Small intestine (tissue), 7 donors: ENCODE results near the gene CCDC57. TPM values are rescaled to one million over a fixed set of nuclear protein-coding genes. Genes with fewer than 3 reads are reported as not detected.
A peak's percentile ranks its signal among the peaks of the same experiment; 100 is the strongest.

Experiments
- DNase-seq, 2 donors: peaks; one replicate each; pipeline versions ENCODE4 v3.0.0 to v3.0.0-alpha.2; 2013
- FAIRE-seq: peaks from 2 replicates; lab custom pipeline; 2012; peaks lifted over from hg19 to GRCh38; lab: Jason Lieb, UNC
- H3K27ac ChIP-seq, 3 donors: one replicate each; pipeline ENCODE4 v1.5.1; 2013; ENCODE audit warnings: low read length in 2 of 3, mild to moderate bottlenecking in 2 of 3, control low read depth in 1 of 3, inconsistent platforms in 1 of 3, low read depth in 1 of 3, moderate library complexity in 1 of 3
- H3K27me3 ChIP-seq, 3 donors: one replicate each; pipeline ENCODE4 v1.6.1; 2013; ENCODE audit warnings: low read length in 3 of 3, inconsistent platforms in 1 of 3; ENCODE audit not compliant: control insufficient read depth in 3 of 3, insufficient read depth in 3 of 3
- H3K36me3 ChIP-seq, 3 donors: one replicate each; pipeline ENCODE4 v1.6.1; 2013; ENCODE audit warnings: low read length in 3 of 3, inconsistent platforms in 1 of 3, low read depth in 1 of 3, mild to moderate bottlenecking in 1 of 3, moderate library complexity in 1 of 3; ENCODE audit not compliant: control insufficient read depth in 3 of 3, insufficient read depth in 2 of 3
- H3K4me1 ChIP-seq, 3 donors: one replicate each; pipeline ENCODE4 v1.6.1; 2013; ENCODE audit warnings: low read length in 2 of 3, inconsistent platforms in 1 of 3, low read depth in 1 of 3, mild to moderate bottlenecking in 1 of 3, moderate library complexity in 1 of 3; ENCODE audit not compliant: control insufficient read depth in 3 of 3, insufficient read depth in 2 of 3
- H3K4me3 ChIP-seq, 3 donors: one replicate each; pipeline ENCODE4 v1.5.1; 2013; ENCODE audit warnings: low read length in 3 of 3, control low read depth in 1 of 3, inconsistent platforms in 1 of 3, low read depth in 1 of 3, mild to moderate bottlenecking in 1 of 3, moderate library complexity in 1 of 3
- H3K9me3 ChIP-seq, 2 donors: one replicate each; pipeline ENCODE4 v1.6.1; 2013; ENCODE audit warnings: low read depth in 1 of 2, low read length in 1 of 2; ENCODE audit not compliant: control insufficient read depth in 2 of 2, insufficient read depth in 1 of 2
- WGBS, 3 donors: extraction: QIAGEN DNeasy Blood & Tissue Kit; methylation state at CpG; one replicate each; pipeline ENCODE4 v1.1.7; 2013; 5-methylcytosine and 5-hydroxymethylcytosine counted together
- polyA plus RNA-seq, 4 donors: library from polyadenylated mRNA; stranded (reverse) in 3 of 4; unstranded in 1 of 4; fragments of 200-250 nt in 3 of 4; fragments of 120-200 nt in 1 of 4; gene quantifications; one replicate each; pipeline versions ENCODE4 v1.2.1 to v1.2.3, GENCODE V29; 2013
- donor health status: healthy with polysubstance abuse.
- donor health status: control.
- donor health status: control.
- donor health status: Bipolar disorder and iron deficiency.
- donor health status: healthy.

The CCDC57 gene
- polyA plus RNA-seq, 4 donors: 36.7 to 97.3 (median 44.6) TPM

DNA sequence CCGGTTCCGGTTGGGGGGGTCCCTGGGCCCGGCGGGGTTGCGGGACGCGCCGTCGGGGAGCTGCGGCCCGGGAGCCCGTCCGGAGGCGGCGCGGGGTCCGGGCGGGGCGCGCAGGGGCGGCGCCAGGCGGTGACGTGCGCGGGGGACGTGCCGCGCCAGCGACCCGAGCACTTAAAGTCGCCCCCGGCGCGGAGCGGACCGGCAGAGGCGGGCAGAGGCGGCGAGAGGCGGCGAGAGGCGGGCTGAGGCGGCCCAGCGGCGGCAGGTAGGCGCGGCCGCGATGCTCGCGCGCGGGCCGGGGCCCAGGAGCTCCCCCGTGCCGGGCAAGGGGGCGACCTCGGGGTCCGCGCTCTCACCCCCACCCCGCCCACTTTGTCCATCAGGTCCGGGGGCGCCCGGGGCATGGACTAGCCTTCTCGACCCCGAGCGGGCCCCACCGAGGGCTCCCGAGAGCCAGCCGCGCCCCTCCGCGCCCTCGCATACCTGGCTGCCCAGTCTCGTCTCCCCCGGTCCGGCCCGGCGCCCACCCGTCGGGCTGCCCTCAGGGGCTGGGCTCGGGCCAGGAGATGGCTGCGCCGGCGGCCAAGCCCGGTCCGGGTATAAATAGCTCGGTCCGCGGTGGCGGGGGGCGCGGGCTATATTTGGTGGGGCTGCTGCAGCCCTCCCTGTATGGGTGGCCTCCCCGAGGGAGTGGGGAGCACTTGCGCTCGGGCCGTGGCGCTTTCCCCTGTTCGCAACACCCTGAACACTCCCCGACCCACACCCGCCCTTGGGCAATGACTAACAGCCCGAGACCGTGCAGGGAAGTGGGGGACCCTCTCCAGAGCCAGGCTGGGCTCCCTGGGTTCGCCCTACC, 16.4 kb upstream of the CCDC57 start, which contains the start of gene SLC16A3:
TSS of gene SLC16A3 (plus strand) at position 201 of the 856 bp plus-strand sequence. CDS start 6,967 bp downstream, outside the sequence.
- H3K4me3 ChIP-seq: peak within 1 kb of the TSS; percentile 48 to 69 (median 61)
- H3K36me3 ChIP-seq: peaks cover 0 to 6% (median 0%) of the 10 kb centered on the region in 3 donors
- peaks cover 0 to 6% of the 10 kb centered on the region in 2 donors for H3K9me3 ChIP-seq
- peak within 1 kb of the TSS; percentile 66 to 94 (median 87) for H3K27ac ChIP-seq
- DNase-seq (peak; percentile 63 to 81), FAIRE-seq (no peak)
- 3 to 8% (median 6%) methylated on average over 44 to 105 of the region's 105 CpGs for WGBS, 3 donors
- H3K4me1 ChIP-seq: peaks cover 0 to 35% (median 10%) of the 10 kb centered on the region in 3 donors
- H3K27me3 ChIP-seq: peaks cover 0 to 9% (median 0%) of the 10 kb centered on the region in 3 donors

GRCh38 chr17:82228278-82228841, 15.7 kb upstream of the CCDC57 start:
- H3K4me1 ChIP-seq: peaks cover 0 to 33% (median 10%) of the 10 kb centered on the region in 3 donors
- peak overlapping the region; percentile 64 to 94 (median 87) for H3K27ac ChIP-seq
- H3K4me3 ChIP-seq: peak overlapping the region; percentile 48 to 69 (median 61)
- 5 to 11% (median 7%) methylated on average over 41 to 63 of the region's 63 CpGs for WGBS, 3 donors
- DNase-seq (peak; percentile 66 to 86), FAIRE-seq (no peak)
- peaks cover 0 to 9% (median 0%) of the 10 kb centered on the region in 3 donors for H3K27me3 ChIP-seq
- peaks cover 0 to 6% of the 10 kb centered on the region in 2 donors for H3K9me3 ChIP-seq
- H3K36me3 ChIP-seq: peaks cover 0 to 5% (median 0%) of the 10 kb centered on the region in 3 donors

DNA sequence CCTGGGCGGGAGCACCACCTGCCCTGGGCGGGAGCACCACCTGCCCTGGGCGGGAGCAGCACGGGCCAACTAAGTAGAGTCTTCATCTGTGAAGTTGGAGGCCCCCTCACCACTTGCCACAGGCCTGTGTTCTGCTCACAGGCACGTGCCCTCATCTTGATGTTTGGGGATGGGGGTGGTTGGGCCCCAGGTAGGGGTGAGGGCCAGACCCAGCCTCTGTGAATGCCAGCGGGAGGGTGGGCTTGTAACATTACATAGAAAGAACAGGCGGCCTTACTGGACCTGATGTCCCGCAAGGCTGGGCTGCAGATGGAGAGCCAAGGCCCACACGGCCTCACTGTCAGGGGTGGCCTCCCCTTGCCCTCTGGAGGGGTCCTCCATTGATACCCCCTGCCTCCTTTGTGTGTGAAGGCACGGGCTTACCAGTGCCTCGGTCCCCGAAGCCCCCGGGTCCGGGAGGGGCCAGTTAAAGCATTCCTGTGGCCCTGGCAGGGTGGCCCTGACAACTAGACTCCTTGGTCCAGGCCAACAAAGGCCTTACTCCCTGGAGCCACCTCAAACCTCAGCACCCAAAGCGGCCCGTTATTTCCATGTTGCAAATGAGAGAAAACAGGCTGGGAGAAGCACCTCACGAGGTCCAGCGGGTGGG, 15.1 kb upstream of the CCDC57 start:
- H3K4me1 ChIP-seq: peaks cover 0 to 30% (median 10%) of the 10 kb centered on the region in 3 donors
- DNase-seq (no peak), FAIRE-seq (no peak)
- peak overlapping the region; percentile 64 to 94 (median 87) for H3K27ac ChIP-seq
- no peaks in the 10 kb centered on the region for H3K36me3 ChIP-seq
- H3K27me3 ChIP-seq: peaks cover 0 to 9% (median 0%) of the 10 kb centered on the region in 3 donors
- peaks cover 0 to 6% of the 10 kb centered on the region in 2 donors for H3K9me3 ChIP-seq
- H3K4me3 ChIP-seq: peak overlapping the region in 1 of 3 donors; percentile 69
- WGBS, 3 donors: 56 to 64% (median 62%) methylated on average over 17 to 18 of the region's 18 CpGs

DNA sequence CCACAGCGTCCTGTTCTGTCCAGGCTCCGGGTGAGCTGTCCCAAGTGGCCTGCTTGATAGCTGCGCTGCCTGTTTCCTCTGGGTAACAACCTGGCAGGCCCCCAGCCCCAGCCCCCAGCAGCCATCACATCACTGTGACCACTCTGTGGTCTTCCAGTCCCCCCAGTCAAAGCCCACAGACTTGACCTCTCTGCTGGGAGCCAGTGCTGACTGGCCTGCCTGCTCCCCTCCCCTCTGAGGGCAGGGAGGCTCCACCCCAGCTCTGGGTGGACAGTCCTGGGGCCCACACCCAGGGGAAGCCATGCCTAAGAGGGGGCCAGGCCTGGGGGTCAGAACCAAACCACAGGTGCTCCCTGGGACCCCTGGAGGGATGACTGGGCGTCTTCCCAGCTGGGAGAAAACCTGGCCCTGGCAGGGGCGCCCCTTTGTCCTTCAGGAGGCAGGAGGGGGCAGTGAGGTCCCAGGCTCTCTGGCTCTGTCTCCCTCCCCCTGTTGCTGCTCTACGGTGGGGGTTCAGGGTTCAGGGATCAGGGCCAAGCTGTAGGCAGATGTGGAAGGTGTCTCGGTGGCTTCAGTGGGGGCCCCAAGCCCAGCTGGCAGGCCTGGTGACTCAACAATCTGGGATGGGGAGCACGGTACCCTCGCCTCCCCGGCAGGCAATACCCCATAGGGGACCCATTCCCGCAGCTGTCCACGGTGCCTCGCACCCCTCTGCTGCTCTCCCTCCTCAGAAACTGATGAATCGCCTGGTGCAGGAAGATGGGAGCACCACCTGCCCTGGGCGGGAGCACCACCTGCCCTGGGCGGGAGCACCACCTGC, 14.4 kb upstream of the CCDC57 start:
- WGBS, 3 donors: 81 to 88% (median 82%) methylated on average over 15 to 16 of the region's 16 CpGs
- no peak for DNase-seq
- Histone ChIP-seq H3K36me3 (no peaks in the 10 kb centered on the region), H3K4me1 (peaks cover 0 to 25% (median 10%) of the 10 kb centered on the region in 3 donors), H3K27me3 (peaks cover 0 to 9% (median 0%) of the 10 kb centered on the region in 3 donors), H3K27ac (no peak overlapping the region), H3K9me3 (peaks cover 0 to 6% of the 10 kb centered on the region in 2 donors), H3K4me3 (no peak overlapping the region)
- FAIRE-seq: no peak

DNA sequence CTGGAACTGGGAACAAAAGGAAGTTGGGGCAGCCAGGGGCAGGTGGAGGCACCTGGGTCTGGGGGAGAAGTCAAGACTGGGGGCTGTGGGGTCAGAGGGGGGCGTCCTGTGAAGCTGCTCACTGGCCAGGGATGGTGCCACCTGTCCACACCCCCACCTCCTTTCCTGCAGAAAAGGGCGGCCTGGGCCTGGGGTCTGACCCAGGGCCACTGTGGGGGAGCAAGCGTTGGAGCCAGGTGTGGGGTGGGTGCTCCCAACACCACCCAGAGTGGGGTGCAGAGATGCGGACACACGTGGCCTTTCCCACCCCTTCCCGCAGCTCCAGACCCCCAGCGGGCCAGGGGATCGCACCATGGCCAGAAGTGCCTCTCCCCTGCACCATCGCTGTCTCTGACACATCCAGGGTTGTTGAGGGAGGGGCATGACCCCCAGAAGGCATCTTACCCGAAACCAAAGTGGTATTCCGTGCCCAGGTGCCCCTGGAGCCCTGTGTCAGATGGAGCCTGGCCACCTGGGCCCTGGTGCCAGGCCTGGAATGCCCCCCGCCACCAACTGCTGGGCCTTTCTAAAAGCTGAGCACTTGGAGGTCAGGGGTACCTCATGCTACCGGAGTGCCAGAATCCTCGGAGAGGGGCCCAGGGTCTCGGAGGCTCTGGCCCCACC, 13.6 kb upstream of the CCDC57 start:
- WGBS, 3 donors: 88 to 92% (median 89%) methylated on average over 15 of the region's 15 CpGs
- peaks cover 0 to 6% of the 10 kb centered on the region in 2 donors for H3K9me3 ChIP-seq
- DNase-seq (no peak), FAIRE-seq (no peak)
- no peak overlapping the region for H3K4me3 ChIP-seq
- peaks cover 0 to 9% (median 0%) of the 10 kb centered on the region in 3 donors for H3K27me3 ChIP-seq
- H3K36me3 ChIP-seq: no peaks in the 10 kb centered on the region
- peaks cover 0 to 19% (median 10%) of the 10 kb centered on the region in 3 donors for H3K4me1 ChIP-seq
- no peak overlapping the region for H3K27ac ChIP-seq

DNA sequence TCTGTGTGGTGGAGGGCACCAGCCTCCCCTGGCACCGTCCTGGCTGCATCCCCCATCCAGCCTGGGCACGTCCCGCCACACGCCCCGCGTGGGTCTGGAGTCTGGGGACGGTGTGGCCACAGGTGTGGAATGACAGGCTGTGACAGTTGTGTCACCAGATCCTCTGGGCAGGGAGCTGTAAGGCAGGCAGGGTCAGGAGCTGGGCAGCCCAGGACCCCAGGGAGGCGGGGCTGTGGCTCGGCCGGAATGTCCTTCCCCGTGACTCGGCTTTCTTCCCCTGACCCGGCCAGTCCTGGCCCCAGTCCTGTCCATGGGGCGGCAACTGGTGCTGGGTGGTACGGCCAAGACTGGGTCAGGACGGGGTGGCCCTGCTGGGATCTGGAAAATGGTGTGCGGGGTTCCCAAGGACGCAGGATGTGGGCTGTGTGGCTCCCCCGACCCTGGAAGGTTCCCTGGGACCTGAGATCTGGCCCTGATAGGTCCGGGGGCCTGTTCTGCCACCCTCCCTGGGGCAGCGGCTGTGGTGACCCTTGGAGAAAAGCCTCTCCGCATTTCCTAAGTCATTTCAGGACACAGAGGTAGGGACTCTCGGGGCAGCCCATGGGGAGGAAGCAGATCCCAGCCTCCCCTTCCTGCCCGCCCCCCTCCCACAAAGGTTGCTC, 12.9 kb upstream of the CCDC57 start:
- FAIRE-seq: no peak
- no peak overlapping the region for H3K27ac ChIP-seq
- H3K9me3 ChIP-seq: peaks cover 0 to 4% of the 10 kb centered on the region in 2 donors
- DNase-seq: no peak
- H3K27me3 ChIP-seq: peaks cover 0 to 9% (median 0%) of the 10 kb centered on the region in 3 donors
- no peak overlapping the region for H3K4me3 ChIP-seq
- 81 to 93% (median 88%) methylated on average over 24 of the region's 24 CpGs for WGBS, 3 donors
- H3K4me1 ChIP-seq: peaks cover 0 to 15% (median 7%) of the 10 kb centered on the region in 3 donors
- H3K36me3 ChIP-seq: no peaks in the 10 kb centered on the region

DNA sequence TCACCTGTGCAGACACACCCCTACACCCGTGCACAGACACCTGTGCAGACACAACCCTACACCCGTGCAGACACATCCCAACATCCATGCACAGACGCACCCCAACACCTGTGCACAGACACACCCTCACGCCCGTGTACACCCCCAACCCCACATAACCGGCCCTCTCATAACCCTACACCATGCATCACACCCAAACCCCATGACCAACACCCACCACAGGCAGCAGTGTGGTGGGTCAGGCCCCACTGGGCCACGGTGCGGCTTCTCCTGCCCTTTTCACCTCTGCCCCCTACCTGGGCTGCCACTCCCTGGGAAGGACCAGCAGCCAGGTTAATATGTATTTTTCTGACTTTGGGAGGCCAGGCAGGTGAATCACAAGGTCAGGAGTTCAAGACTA, 12.0 kb upstream of the CCDC57 start:
- no peak overlapping the region for H3K27ac ChIP-seq
- 61 to 79% (median 71%) methylated on average over 8 of the region's 8 CpGs for WGBS, 3 donors
- no peaks in the 10 kb centered on the region for H3K36me3 ChIP-seq
- peaks cover 0 to 9% (median 0%) of the 10 kb centered on the region in 3 donors for H3K27me3 ChIP-seq
- H3K4me1 ChIP-seq: peaks cover 0 to 7% (median 0%) of the 10 kb centered on the region in 3 donors
- DNase-seq: no peak
- no peak for FAIRE-seq
- peaks cover 0 to 2% of the 10 kb centered on the region in 2 donors for H3K9me3 ChIP-seq
- H3K4me3 ChIP-seq: no peak overlapping the region
